ENCODE data around the gene CFAP61.

- TF ChIP-seq, protein P1, sequence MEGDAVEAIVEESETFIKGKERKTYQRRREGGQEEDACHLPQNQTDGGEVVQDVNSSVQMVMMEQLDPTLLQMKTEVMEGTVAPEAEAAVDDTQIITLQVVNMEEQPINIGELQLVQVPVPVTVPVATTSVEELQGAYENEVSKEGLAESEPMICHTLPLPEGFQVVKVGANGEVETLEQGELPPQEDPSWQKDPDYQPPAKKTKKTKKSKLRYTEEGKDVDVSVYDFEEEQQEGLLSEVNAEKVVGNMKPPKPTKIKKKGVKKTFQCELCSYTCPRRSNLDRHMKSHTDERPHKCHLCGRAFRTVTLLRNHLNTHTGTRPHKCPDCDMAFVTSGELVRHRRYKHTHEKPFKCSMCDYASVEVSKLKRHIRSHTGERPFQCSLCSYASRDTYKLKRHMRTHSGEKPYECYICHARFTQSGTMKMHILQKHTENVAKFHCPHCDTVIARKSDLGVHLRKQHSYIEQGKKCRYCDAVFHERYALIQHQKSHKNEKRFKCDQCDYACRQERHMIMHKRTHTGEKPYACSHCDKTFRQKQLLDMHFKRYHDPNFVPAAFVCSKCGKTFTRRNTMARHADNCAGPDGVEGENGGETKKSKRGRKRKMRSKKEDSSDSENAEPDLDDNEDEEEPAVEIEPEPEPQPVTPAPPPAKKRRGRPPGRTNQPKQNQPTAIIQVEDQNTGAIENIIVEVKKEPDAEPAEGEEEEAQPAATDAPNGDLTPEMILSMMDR (conservative IDR thresholded peaks at IDR 0.05; ENCODE audit: low read depth in 2 of 2), result no peak
- TF ChIP-seq REST (IDR thresholded peaks at IDR 0.05; ENCODE audit: unreplicated experiment) (no peak), EZH2 (IDR thresholded peaks at IDR 0.05; ENCODE audit: low read depth, unreplicated experiment) (no peak), EZH2phosphoT487 (IDR thresholded peaks at IDR 0.05; ENCODE audit: unreplicated experiment) (no peak), CREB1 (CRISPR knock-in tag; IDR thresholded peaks at IDR 0.05; ENCODE audit: low read depth) (no peak), ETS1 (IDR thresholded peaks at IDR 0.05) (no peak), NANOG (IDR thresholded peaks at IDR 0.05; ENCODE audit: borderline replicate concordance) (no peak), POLR2AphosphoS5 (IDR thresholded peaks at IDR 0.05; ENCODE audit: low read depth) (no peak), JUNB (IDR thresholded peaks at IDR 0.05; ENCODE audit: unreplicated experiment) (no peak), ZNF462 (CRISPR knock-in tag; IDR thresholded peaks at IDR 0.05) (no peak), STAT1 (IDR thresholded peaks at IDR 0.05; ENCODE audit: unreplicated experiment) (no peak), ZNF114 (CRISPR knock-in tag; IDR thresholded peaks at IDR 0.05) (no peak), ZNF331 (CRISPR knock-in tag; IDR thresholded peaks at IDR 0.05; ENCODE audit: low read depth) (no peak)
Observed at GRCh38 chr20:20233041-20233514, 180.7 kb downstream of the CFAP61 start.

Data from GM23338 (cell line).